Stimulated activated CD8-positive, alpha-beta memory T cell treated with anti-CD3 and anti-CD28 coated beads, Interleukin-7, amount 100 ng/mL, for 4 hours (primary cell): Measurements from ENCODE around the gene TUNAR.
"Not testable (repeated sequence)": the region's sequence is repeated elsewhere in the genome, so short reads cannot be mapped to it uniquely, and the experiment has no call there.

Experiments used
- DNase-seq, 2 donors: peaks; one replicate each; pipeline ENCODE4 v3.0.0-alpha.2; 2020; ENCODE audit warnings: low read depth in 2 of 2

The TUNAR gene

DNA sequence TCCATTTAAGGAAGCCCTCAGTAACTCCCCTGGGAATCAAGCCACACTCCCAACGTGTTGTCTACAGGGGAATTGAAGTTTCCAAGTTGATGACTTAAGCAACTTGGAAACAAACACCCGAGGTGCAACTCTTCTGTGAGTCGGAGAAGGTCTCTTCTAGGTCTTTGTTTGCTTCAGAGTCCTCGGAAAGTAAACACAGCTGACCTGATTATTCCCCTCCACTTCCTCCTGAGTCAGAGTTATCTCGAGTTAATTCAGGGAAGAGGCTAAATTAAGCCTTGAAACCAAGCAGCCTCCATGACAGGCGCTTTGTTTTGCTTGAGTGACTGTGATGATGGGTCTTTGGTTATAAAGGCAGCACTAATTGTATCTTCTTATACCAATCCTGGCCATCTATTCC, 41.8 kb downstream of the TUNAR start:
- DNase-seq = no peak

DNA sequence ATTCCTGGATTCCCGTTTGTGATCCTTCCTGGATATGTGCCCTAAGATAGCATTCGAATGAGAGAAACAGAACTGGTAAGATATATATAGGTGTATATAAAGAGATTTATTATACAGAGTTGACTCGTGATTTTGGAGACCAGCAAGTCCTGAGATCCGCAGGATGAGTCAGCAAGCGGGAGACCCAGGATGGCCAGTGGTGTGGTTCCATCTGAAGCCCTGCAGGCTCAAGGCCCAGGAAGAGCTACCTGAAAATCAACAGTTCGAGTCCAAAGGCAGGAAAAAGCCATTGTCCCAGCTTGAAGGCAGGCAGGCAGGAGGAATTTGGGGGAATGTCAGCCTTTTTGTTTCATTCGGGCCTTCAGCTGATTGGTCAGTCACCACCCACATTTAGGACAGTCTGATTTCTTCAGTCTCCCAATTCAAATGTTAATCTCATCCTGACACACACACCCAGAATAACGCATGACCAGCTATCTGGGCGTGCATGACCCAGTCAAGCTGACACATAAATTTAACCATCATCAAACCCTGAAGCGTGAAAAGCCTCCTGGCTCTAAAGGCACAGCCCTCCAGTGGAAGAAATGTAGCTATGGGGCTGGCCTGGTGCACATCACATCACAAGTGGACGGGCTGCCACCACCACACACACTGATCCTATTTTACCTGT, 44.3 kb downstream of the TUNAR start:
- DNase-seq = no peak

DNA sequence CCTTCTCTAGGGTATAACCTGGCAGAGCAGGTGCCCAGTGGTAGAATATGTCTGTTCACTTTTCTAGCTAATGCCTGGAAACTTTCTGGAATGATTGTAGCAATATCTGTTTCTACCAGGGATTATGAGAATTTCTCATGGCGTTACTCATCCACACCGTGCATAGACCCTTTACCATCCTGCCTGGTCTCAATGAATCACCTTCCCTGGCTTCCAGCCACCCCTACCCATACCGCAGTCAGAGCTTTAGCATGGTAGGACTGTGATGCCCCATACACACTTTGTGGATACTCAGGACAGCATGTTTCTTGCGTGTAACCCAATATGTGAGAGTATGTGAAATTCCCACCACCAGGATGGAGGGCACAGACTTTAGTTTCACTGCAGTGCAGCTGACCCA, 45.4 kb downstream of the TUNAR start:
- DNase-seq = no peak

DNA sequence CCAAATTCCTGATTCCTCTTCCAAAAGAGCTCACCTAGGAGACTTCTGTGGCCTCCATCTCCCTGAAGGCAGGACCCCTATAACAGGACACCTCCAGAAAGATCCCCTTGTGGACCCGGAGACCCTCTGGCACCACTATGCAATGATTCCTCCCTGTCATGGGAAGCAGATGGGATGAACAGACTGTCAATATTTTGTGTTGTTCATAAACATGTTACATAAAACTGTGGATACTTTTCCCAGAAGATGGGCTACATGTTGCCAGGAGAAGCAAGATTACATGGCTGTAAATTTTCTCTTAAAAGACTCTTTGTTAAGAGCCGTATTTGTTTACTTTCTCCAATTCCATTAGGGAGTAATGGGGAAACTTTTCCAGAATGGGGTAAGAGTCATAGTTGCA, 52.1 kb downstream of the TUNAR start:
- DNase-seq = no peak

DNA sequence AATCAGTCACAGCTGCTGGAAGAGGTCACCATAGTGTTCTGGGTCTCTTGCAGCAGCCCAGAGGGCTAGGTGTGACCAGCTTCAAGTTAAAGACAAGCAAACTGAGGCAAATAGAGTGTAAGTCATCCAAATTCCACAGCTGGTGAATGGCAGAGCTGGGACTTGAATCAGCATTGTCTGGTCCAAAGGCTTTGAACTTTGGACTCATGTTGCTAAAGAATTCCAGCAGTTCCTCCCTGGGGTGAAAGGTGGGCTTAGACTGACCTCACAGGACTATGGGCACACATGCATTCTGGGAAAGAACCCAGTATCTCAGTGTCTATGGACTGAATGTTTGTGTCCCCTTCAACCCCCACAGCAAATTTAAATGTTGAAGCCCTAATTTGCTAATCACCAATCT, 54.8 kb downstream of the TUNAR start:
- DNase-seq = no peak

DNA sequence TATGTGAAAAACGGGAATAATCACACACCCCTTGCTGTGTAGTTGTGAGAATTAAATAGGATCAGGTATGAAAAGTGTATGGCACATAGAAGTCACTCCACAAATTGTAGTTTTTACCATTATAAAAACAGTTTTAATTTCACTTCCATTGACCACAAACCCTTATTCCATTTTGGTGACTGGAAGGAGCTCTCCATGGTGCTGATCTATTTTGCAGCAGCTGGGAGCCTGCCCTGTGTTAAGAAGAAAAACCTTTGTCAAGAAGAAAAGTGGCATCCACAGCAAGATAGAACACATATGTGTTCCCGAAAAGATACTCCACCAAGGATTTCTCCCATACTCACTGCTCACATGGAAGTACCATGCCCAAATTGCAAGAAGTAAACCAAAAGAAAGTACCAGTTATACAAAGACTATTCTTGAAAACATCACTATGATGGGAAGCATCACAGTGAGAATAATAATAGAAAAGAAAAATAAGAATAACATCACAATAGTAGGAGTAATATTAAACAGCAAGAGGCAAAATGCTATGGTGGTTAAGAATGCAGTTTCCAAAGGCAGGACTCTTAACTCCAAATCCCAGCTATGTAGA, 58.7 kb downstream of the TUNAR start:
- DNase-seq = no peak

DNA sequence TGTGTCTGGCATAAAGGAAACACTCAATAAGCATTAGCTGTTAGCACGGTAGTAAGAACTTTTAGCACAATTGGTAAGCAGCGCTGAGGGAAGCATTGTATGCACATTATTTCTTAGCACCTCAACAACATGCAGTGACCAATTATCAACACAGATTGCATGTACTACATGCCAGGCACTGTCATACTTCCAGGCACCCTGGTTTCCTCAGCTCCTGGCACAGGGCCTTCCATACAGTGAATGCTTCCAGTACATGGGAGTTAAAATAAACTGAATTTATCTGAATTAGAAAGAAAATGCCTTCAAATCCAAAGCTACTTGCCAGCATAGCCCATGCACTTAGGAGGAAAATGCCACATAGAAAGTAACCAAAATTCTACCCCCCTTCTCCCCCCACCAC, 59.4 kb downstream of the TUNAR start:
- DNase-seq = no peak

DNA sequence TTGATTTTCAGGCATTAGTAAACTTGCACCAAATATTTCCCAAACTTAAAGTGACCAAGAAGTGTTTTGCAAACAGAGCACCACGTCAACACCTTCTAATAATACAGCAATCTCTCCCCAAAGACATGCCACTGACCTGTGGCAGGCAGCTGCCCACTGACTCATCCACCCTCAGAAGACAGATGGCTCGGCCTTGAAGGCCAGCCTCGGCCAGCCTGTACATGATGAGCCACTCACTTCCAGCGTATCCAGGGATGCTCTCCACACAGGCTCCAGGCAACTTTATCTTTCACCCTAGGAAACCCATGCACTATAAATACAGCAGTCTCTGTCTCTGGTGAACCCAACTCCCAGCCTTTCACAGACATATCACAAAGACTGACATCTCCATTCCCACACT, 62.7 kb downstream of the TUNAR start:
- no peak for DNase-seq

DNA sequence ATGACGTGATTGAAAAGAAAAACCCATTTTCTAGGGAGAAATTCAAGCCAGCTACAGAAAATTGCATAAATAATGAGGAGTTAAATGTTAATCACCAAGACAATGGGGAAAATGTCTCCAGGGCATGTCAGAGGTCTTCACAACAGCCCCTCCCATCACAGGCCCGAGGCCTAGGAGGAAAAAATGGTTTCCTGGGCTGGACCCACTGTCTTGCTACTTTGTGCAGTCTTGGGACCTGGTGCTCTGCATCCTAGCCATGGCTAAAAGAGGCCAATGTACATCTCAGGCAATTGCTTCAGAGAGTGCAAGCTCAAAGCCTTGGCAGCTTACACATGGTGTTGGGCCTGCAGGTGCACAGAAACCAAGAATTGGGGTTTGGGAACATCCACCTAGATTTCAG, 65.3 kb downstream of the TUNAR start:
- no peak for DNase-seq

DNA sequence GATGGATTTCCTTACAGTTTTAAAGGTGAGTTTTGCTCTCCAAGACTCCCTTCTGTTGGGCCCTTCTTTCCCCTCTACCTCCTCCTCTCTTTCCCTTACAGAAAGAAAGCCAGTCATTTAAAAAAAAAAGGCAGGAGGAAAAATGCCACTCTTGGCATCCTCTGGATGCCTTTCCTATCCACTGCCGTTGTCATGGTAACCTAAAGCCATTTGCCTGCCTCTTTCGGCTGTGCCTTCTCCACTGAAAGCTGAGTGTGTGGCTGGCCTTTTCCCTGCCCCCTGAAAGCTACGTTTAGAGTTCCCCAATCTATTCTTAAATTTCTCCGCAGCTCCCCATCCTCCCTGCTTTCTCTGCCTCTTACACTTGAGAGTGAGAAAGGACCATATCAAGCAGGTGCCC, 67.1 kb downstream of the TUNAR start:
- no peak for DNase-seq

DNA sequence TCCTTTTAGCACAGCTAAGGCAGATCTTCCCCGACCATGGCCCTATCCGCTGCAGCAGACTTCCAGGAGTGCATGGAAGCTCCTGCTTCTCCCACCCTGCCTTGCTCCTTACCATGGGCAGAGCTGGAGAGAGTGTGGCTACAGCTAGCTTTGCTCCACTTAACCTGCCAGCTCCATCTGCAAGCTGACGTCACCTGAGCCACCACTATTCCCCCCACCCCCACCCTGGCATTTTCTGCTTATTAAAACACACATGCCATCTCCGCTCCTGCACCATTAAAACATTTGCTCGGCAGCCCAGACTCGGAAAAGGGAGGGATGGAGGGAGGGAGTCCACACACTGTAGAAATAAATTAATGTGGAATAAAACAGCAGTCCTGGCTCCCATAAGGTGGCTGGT, 67.8 kb downstream of the TUNAR start:
- no peak for DNase-seq

DNA sequence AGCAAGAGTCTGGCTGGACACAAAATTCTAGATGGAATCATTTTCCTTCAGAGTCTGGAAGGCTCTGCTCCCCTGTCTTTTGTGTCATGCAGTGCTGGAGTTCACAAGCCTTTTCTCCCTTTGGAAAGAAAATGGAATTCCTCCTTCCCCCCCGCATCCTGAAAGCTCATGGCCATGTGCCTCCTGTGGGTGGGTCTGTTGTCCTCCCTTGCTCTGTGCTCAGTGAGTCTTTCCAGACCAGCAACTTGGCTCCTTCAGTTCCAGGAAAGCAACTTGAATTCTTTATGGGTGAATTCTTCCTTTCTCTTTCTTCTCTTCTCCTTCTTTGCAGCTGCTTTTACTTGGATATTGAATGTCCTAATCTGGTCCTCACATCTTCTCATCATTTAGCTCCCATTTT, 70.2 kb downstream of the TUNAR start:
- DNase-seq = no peak

DNA sequence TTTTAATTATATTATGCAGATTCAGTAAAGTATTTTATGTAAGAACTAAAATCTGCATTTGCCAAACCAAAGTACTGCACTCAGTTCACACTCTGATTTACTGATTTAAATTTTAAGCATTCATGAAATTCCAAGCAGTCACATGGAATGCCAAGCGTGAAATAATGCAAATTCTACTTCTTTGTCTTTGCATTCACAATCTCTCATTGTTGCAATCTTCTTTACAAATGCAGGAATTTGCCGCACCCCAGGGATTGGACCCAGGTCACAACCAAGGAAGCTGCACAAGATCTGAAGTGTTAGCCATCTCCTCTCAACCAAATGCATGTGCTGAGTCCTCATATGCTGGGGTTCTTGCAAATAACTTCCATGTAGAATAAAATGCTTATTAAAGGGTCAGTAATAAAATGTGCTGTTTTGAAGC, 71.9 kb downstream of the TUNAR start:
- DNase-seq = no peak

DNA sequence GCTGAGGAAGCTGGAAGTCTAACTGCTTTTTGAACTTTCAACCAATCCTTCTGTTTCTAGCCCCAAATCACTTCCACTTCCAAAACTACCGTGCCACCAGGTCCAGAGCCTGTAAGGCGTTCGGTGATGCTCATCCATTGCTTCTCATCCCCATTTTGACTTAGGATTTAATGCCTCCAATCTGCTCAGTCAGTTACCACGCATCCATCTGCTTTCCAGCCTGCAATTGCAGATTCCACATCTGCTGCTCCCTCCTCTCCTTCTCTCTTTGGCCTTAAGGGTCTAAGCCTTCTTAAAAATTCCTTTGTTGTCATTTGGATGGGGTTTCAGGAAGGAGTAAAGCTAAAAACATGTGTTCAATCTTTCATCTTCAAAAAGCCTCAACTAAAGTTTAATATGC, 74.7 kb downstream of the TUNAR start:
- no peak for DNase-seq

DNA sequence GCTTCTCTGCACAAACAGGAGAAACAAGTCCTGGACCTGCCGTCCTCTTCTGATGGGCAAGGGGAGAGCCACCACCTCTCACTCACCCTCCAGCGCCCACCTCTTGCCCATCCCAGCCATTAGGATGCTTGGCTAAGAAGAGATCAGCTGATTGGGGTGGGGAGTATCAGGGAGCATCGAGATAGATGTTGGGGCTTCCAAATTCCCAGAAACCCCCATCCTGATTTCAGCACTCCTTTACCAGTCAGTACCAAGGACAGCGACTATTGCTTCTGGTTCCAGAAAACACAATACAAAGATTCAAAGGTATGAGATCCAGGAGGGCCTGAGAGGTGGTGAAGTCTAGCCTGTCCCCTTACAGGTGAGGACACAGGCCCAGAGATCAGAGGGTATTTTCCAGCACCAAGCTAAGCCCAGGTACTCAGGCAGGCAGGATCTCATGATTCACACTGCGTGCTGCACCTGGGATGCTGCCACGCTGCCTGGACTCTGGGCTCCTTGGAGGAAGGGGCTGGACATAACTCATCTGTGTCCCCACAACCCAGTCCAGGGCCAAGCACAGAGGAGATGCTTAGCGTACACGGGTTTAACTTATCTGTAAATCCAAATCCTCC, 76.6 kb downstream of the TUNAR start:
- DNase-seq = no peak

DNA sequence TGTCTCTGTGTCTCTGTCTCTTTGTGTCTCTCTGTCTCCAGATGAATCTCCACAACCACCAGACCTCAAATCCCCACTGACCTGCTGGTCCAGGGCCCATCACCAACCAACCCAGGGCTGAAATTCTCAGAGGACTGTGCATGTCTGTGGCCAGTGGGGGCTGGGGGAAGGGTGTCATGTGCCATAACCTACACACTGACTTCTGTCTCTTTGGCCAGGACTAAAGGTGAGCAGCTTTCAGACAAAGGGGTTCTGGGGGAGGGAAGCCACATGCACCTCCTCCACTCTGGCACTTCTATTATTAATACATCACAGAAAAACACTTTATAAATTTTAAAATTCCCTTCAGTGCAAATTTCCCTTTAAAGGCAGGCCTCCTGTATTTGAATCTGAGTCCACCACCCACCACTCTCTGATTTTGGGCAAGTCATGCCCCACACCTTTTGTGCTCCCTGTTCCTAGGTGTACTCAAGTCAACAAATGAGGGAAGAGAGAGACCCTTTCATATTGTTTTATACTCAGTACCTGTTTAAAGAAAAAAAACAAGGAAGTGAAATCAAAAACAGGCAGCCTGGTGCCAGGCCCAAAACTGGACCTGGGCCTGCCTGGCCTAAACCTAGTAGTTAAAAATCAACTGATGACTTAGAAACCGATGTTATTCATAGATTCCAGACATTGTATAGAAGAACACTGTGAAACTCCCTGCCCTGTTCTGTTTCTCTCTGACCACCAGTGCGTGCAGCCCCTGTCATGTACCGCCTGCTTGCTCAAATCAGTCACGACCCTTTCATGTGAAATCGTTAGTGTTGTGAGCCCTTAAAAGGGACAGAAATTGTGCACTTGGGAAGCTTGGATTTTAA, 80.2 kb downstream of the TUNAR start:
- DNase-seq = no peak

DNA sequence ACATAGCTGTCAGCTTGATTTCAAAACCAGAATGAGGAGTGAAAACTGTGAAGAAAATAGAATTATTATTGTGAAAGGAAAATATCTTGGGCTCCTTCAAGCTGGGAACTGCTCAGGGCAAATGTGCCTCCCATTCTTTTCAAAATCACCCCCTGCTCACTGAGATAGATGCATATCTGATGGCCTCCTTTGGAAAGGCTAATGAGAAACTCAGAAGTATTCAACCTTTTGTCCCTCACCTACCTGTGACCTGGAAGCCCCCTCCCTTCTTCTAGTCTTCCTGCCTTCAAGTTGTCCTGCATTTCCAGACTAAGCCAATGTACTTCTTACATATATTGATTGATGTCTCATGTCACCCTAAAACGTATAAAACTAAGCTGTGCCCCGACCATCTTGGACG, 81.5 kb downstream of the TUNAR start:
- no peak for DNase-seq

DNA sequence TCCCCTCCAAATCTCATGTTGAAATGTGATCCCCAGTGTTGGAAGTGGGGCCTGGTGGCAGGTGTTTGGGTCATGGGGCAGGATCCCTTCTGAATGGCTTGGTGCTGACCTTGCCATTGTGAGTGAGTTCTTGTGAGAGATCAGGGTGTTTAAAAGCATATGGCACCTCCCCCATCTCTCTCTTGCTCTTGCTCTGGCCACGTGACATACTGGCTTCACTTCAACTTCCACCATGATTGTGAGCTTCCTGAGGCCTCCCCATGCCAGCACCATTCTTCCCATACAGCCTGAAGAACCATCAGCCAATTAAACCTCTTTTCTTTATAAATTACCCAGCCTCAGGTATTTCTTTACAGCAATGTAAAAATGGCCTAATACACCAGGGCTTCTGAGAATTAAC, 82.7 kb downstream of the TUNAR start:
- DNase-seq = no peak

DNA sequence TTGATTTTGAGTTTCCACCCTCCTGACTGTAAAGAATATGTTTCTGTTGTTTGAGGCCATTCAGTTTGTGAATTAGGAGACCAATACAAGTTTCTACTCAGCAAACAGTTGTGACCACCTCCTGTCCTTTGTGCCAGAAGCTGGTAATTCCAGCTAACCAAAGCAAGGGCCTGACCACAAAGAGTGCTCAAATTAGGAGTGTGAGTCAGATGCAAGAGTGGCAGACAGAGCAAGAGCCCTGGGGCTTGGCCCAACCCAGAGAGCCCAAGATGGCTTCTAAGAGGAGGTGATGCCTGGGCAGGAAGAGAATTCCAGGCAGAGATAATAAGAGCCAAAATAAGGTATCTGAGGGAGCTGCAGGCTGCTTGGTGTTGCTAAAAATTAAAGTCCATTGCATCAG, 84.8 kb downstream of the TUNAR start:
- no peak for DNase-seq

DNA sequence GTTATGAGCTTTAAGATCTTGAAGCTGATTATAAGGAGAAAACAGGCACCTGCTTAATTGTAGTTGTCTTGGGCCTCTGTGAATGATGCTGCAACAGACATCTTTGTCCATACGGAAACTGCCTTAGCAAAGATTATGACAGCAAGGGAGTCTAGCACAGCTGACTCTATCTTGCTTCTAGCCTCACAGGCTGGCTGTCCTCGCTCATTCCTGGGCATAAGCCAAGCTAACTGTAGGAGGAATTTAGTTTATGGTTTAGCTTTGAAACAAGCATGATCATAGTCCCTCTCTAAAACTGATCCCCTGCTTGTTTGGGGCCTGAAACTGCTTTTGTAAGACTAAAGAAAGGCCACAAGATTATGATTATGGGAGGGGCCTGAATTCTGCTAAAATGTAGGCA, 88.3 kb downstream of the TUNAR start:
- DNase-seq = no peak

DNA sequence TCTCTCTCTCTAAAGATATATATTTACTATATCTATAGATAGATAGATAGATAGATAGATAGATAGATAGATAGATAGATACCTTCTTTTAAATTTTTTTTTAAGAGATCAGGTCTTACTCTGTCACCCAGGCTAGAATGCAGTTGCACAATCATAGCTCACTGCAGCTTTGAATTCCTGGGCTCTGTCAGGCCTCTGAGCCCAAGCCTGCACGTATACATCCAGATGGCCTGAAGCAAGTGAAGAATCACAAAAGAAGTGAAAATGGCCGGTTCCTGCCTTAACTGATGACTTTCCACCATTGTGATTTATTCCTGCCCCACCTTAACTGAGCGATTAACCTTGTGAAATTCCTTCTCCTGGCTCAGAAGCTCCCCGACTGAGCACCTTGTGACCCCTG, 91.4 kb downstream of the TUNAR start:
- DNase-seq = not testable (repeated sequence)
